H1 (cell line): ENCODE results near the gene REC8. TPM values are rescaled to one million over a fixed set of nuclear protein-coding genes. Genes with fewer than 3 reads are reported as not detected.

ENCODE experiments used
- BRCA1 ChIP-seq: IDR thresholded peaks from 2 replicates; pipeline ENCODE4 v1.6.1; 2012; ENCODE audit warnings: low read depth, low read length, improper control_type of control experiment
- CHD7 ChIP-seq: fragments of 300-600 bp; sonication (generic); IDR thresholded peaks from 2 replicates; pipeline ENCODE4 v1.7.1; 2012; ENCODE audit warnings: low read length, moderate library complexity, mild to moderate bottlenecking, inconsistent platforms; ENCODE audit not compliant: insufficient replicate concordance
- CREB1 ChIP-seq: IDR thresholded peaks from 2 replicates; pipeline ENCODE4 v1.6.1; 2012; ENCODE audit warnings: inconsistent platforms
- FOSL1 ChIP-seq: IDR thresholded peaks from 2 replicates; pipeline ENCODE4 v1.6.1; 2011; ENCODE audit warnings: mild to moderate bottlenecking, low read depth, low read length, moderate library complexity; ENCODE audit not compliant: insufficient read depth
- GTF2F1 ChIP-seq: IDR thresholded peaks from 2 replicates; pipeline ENCODE4 v1.6.1; 2012; ENCODE audit warnings: low read depth, low read length, improper control_type of control experiment, borderline replicate concordance
- NRF1 ChIP-seq: IDR thresholded peaks from 2 replicates; pipeline ENCODE4 v1.6.1; 2011; ENCODE audit warnings: mild to moderate bottlenecking, low read depth, low read length, improper control_type of control experiment
- PHF8 ChIP-seq: fragments of 200-600 bp; sonication (generic); conservative IDR thresholded peaks from 2 replicates; pipeline ENCODE4 v1.7.1; 2012; ENCODE audit warnings: low read depth, mild to moderate bottlenecking, inconsistent platforms, low read length, moderate library complexity
- RXRA ChIP-seq: IDR thresholded peaks from 2 replicates; pipeline ENCODE4 v1.6.1; 2011; ENCODE audit warnings: low read depth, mild to moderate bottlenecking, low read length, moderate library complexity; ENCODE audit not compliant: insufficient read depth
- SP1 ChIP-seq: IDR thresholded peaks from 2 replicates; pipeline ENCODE4 v1.6.1; 2011; ENCODE audit warnings: low read depth, low read length
- SP4 ChIP-seq: IDR thresholded peaks from 2 replicates; pipeline ENCODE4 v1.6.1; 2012; ENCODE audit warnings: low read length, inconsistent platforms
- polyA plus RNA-seq, 7 experiments: library from polyadenylated mRNA; depleted of rRNA in 3 of 7; stranded (reverse) in 5 of 7; unstranded in 2 of 7; fragments of >200 nt in 5 of 7; fragments of 200-250 nt in 2 of 7; gene quantifications; 1 replicate in 5 of 7; 2 replicates in 1 of 7; 4 replicates in 1 of 7; pipeline versions ENCODE4 v1.2.1 to v1.2.3, GENCODE V29; 2011 to 2013; ENCODE audit warnings: missing spikeins in 2 of 7, mixed read lengths in 2 of 7
- total RNA-seq: library from RNA; stranded (reverse); fragmentation: NEBNext Ultra II Directional; extraction: Animal tissue kit (Norgen Biotek cat#: 25700); gene quantifications from 2 replicates; pipeline ENCODE4 v1.2.1, GENCODE V29; 2021

The REC8 gene
- total and polyA plus RNA-seq, 2 of the 8 experiments (the other 6 are each of a cell fraction or from before 2014, with no cell fraction given) = 9.8 to 28.5 TPM

- TF ChIP-seq CHD7 = no peak
- TF ChIP-seq PHF8 = no peak
- TF ChIP-seq NRF1 = no peak
- TF ChIP-seq SP1 = no peak
- TF ChIP-seq BRCA1 = no peak
- no peak for TF ChIP-seq FOSL1
- no peak for TF ChIP-seq GTF2F1
- no peak for TF ChIP-seq SP4
- TF ChIP-seq CREB1 = no peak
- no peak for TF ChIP-seq RXRA
These were observed 7.3 kb upstream of the REC8 start (continued) for GRCh38 chr14:24164518-24164991.
